ENCODE data around the gene RIC8B.

The RIC8B gene

GRCh38 chr12:106759526-106760183 lies 14.8 kb upstream of the RIC8B start:
- no peak for DNase-seq

- DNase-seq: no peak
These were observed 14.3 kb upstream of the RIC8B start for GRCh38 chr12:106760184-106760531.

- no peak for DNase-seq
These were observed 10.3 kb upstream of the RIC8B start for GRCh38 chr12:106764220-106764619.

- no peak for DNase-seq
These were observed 9.7 kb upstream of the RIC8B start for GRCh38 chr12:106764738-106765137.

- no peak for DNase-seq
These were observed 8.1 kb upstream of the RIC8B start for GRCh38 chr12:106766393-106766826.

- DNase-seq: no peak
These were observed 7.3 kb upstream of the RIC8B start for GRCh38 chr12:106767206-106767605.

GRCh38 chr12:106767954-106768822 lies 6.3 kb upstream of the RIC8B start:
- peak; percentile 36 for DNase-seq

- DNase-seq: peak; percentile 80
These were observed 5.4 kb upstream of the RIC8B start for GRCh38 chr12:106769078-106769477.

GRCh38 chr12:106769546-106769945 lies 4.9 kb upstream of the RIC8B start:
- no peak for DNase-seq

GRCh38 chr12:106771425-106771824 lies 3.1 kb upstream of the RIC8B start:
- no peak for DNase-seq

GRCh38 chr12:106773286-106774004 lies 1.0 kb upstream of the RIC8B start:
- no peak for DNase-seq

GRCh38 chr12:106774808-106775524 lies 484 bp downstream of the RIC8B start:
- DNase-seq: peak; percentile 27

- no peak for DNase-seq
These were observed 2.4 kb downstream of the RIC8B start for GRCh38 chr12:106776897-106777296.

GRCh38 chr12:106780010-106780631 lies 5.6 kb downstream of the RIC8B start:
- DNase-seq: peak; percentile 30

- no peak for DNase-seq
These were observed 8.1 kb downstream of the RIC8B start for GRCh38 chr12:106782619-106783018.

GRCh38 chr12:106783515-106783914 lies 9.0 kb downstream of the RIC8B start:
- no peak for DNase-seq

- DNase-seq: no peak
These were observed 15.5 kb downstream of the RIC8B start for GRCh38 chr12:106790020-106790419.

GRCh38 chr12:106791531-106791930 lies 17.0 kb downstream of the RIC8B start:
- no peak for DNase-seq

GRCh38 chr12:106794369-106794768 lies 19.9 kb downstream of the RIC8B start:
- no peak for DNase-seq

- DNase-seq: no peak
These were observed 26.8 kb downstream of the RIC8B start for GRCh38 chr12:106801167-106801708.

- no peak for DNase-seq
These were observed 27.5 kb downstream of the RIC8B start for GRCh38 chr12:106801830-106802533.

Measured in fibroblast of skin of abdomen (primary cell).